OCI-LY7 (cell line): ENCODE measurements around the gene GPD1. TPM values are rescaled to one million over a fixed set of nuclear protein-coding genes. Genes with fewer than 3 reads are reported as not detected.

Source experiments
- BruUV-seq: library from RNA; stranded (reverse); fragments of 400-500 nt; replicated peaks from 2 replicates; lab custom pipeline; 2021; lab: Mats Ljungman, UMichigan
- CTCF ChIA-PET: fragments of 300-600 bp; sonication (Branson Sonifier 250); formaldehyde crosslinking; loops from one replicate; lab custom pipeline; 2022; ENCODE audit warnings: antibody characterized with exemption; ENCODE audit not compliant: unreplicated experiment; lab: Charles Lee
- POLR2A ChIA-PET: fragments of 300-600 bp; sonication (Branson Sonifier 250); formaldehyde crosslinking; loops from one replicate; lab custom pipeline; 2022; ENCODE audit warnings: antibody characterized with exemption; lab: Charles Lee
- DNase-seq: peaks from one replicate; pipeline ENCODE4 v3.0.0-alpha.2; 2015; ENCODE audit warnings: low spot score
- H2AFZ ChIP-seq: fragments of 200-600 bp; sonication (generic), shearing (Covaris generic); 2 replicates; pipeline ENCODE4 v1.6.1; 2014; ENCODE audit warnings: mild to moderate bottlenecking, antibody characterized with exemption, low read length, moderate library complexity
- H3K27ac ChIP-seq: fragments of 200-600 bp; sonication (generic); 2 replicates; pipeline ENCODE4 v1.5.1; 2014; ENCODE audit warnings: mixed run types, low read depth, mild to moderate bottlenecking, moderate library complexity, low read length, inconsistent platforms; ENCODE audit not compliant: poor library complexity, severe bottlenecking
- H3K36me3 ChIP-seq: fragments of 200-600 bp; sonication (generic); 2 replicates; pipeline ENCODE4 v1.6.1; 2014; ENCODE audit warnings: mild to moderate bottlenecking, antibody characterized with exemption, low read length, moderate library complexity, mixed read lengths; ENCODE audit not compliant: insufficient read depth
- H3K4me1 ChIP-seq: fragments of 200-600 bp; sonication (generic); 2 replicates; pipeline ENCODE4 v1.5.1; 2014; ENCODE audit warnings: mild to moderate bottlenecking, low read length; ENCODE audit not compliant: insufficient read depth, poor library complexity, severe bottlenecking
- H3K4me2 ChIP-seq: fragments of 200-600 bp; sonication (generic); 2 replicates; pipeline ENCODE4 v1.6.1; 2014; ENCODE audit warnings: mild to moderate bottlenecking, low read length
- H3K4me3 ChIP-seq: fragments of 200-600 bp; sonication (generic); 2 replicates; pipeline ENCODE4 v1.5.1; 2014; ENCODE audit warnings: mild to moderate bottlenecking, low read depth, low read length; ENCODE audit not compliant: poor library complexity, severe bottlenecking
- H3K79me2 ChIP-seq: fragments of 200-600 bp; sonication (generic); 2 replicates; pipeline ENCODE4 v1.6.1; 2016; ENCODE audit warnings: low read depth, mild to moderate bottlenecking, low read length, moderate library complexity, mixed read lengths; ENCODE audit not compliant: insufficient read depth
- H3K9me2 ChIP-seq: fragments of 200-600 bp; sonication (generic); 2 replicates; pipeline ENCODE4 v1.6.1; 2016; ENCODE audit warnings: mild to moderate bottlenecking, low read length, mixed read lengths; ENCODE audit not compliant: insufficient read depth
- H3K9me3 ChIP-seq: fragments of 200-600 bp; sonication (generic); 2 replicates; pipeline ENCODE4 v1.6.1; 2014; ENCODE audit warnings: mild to moderate bottlenecking, mixed run types, low read length, mixed read lengths
- H4K20me1 ChIP-seq: fragments of 200-600 bp; sonication (generic); 2 replicates; pipeline ENCODE4 v1.6.1; 2014; ENCODE audit warnings: mild to moderate bottlenecking, antibody characterized with exemption, low read length, moderate library complexity, mixed read lengths; ENCODE audit not compliant: insufficient read depth
- EZH2phosphoT487 ChIP-seq: fragments of 200-600 bp; sonication (generic); IDR thresholded peaks from 2 replicates; pipeline ENCODE4 v1.6.1; 2018; ENCODE audit warnings: low read depth, borderline replicate concordance, mild to moderate bottlenecking, mixed run types, antibody characterized with exemption, low read length, moderate library complexity, mixed read lengths
- intact Hi-C: fragments of 100-400 bp; cut with micrococcal nuclease; formaldehyde crosslinking; loops from one replicate; pipeline ENCODE4 v1.10.0; 2022; ENCODE audit not compliant: unreplicated experiment
- total RNA-seq, 2 experiments: library from RNA; depleted of rRNA in 1 of 2; stranded (reverse); fragments of >200 nt in 1 of 2; shearing (Covaris generic) in 1 of 2; gene quantifications; 2 replicates each; pipeline ENCODE4 v1.2.3, GENCODE V29; 2014 to 2022
- TF ChIP-seq, protein P1 (sequence below): fragments of 200-600 bp; sonication (generic); conservative IDR thresholded peaks from 2 replicates; pipeline ENCODE4 v1.5.1; 2014; ENCODE audit warnings: mild to moderate bottlenecking, antibody characterized with exemption, low read length, moderate library complexity, mixed read lengths

Gene GPD1
- total RNA-seq, 2 experiments from 2014 or later: 0.47 to 1.2 TPM

DNA sequence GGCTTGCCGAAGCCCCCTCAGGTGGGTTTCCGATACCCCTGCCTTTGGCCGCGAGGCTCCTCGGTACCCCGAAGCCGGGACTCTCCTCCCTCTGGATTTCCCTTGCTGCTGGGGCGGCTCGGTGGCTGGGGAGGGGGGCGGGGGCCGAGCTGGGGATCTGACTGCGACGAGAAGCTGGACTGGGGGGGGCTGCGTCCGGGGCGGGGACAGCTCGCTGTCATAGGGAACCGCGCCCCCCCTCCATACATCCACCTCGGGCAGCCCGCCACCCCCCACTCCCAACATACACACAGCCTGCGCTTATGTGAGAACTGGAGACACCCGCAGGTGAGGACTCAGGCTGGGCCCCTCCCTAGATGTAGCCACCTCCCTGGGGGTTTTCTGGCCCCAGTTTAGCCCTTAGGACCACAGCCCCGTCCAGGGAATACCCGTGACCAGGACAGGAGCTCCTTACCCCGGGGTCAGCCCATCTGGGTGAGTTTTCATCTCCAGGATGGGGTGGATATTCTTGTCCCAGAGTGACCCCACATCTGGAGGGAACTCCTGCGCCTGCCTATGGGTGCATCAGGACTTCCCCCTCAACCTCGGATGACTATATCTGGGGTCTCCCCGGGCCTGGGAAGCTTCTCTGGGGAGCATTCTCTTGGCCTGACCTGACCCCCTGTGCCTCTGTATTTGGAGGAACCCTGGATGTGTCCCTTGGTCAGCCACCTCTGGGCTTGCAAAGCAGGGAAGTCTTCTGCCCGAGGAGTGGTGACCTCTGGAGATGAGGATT is 45.7 kb upstream of the GPD1 start:
- DNase-seq: no peak
- Histone ChIP-seq H3K79me2 (no peaks in the 10 kb centered on the region), H2AFZ (no peak overlapping the region), H3K4me3 (peak overlapping the region; percentile 67), H3K9me2 (no peaks in the 10 kb centered on the region), H3K27ac (no peak overlapping the region), H4K20me1 (no peaks in the 10 kb centered on the region), H3K9me3 (no peaks in the 10 kb centered on the region), H3K36me3 (no peaks in the 10 kb centered on the region), H3K4me1 (peaks cover 17% of the 10 kb centered on the region), H3K4me2 (peak overlapping the region; percentile 76)
- BruUV-seq: no TSS peak
- intact Hi-C loops: loop anchor here (5.0 to 10.0 kb wide), 2 partner anchors 193 to 281 kb away; no protein-coding TSS in a partner anchor
- TF ChIP-seq EZH2phosphoT487: no peak
- TF ChIP-seq, protein P1, sequence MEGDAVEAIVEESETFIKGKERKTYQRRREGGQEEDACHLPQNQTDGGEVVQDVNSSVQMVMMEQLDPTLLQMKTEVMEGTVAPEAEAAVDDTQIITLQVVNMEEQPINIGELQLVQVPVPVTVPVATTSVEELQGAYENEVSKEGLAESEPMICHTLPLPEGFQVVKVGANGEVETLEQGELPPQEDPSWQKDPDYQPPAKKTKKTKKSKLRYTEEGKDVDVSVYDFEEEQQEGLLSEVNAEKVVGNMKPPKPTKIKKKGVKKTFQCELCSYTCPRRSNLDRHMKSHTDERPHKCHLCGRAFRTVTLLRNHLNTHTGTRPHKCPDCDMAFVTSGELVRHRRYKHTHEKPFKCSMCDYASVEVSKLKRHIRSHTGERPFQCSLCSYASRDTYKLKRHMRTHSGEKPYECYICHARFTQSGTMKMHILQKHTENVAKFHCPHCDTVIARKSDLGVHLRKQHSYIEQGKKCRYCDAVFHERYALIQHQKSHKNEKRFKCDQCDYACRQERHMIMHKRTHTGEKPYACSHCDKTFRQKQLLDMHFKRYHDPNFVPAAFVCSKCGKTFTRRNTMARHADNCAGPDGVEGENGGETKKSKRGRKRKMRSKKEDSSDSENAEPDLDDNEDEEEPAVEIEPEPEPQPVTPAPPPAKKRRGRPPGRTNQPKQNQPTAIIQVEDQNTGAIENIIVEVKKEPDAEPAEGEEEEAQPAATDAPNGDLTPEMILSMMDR: no peak
- POLR2A ChIA-PET: interaction anchor here (0.7 to 1.4 kb wide), 2 partner anchors 13 to 73 kb away, joined by 3 to 4 read pairs; no protein-coding TSS in a partner anchor
- CTCF ChIA-PET: no interaction called here

DNA sequence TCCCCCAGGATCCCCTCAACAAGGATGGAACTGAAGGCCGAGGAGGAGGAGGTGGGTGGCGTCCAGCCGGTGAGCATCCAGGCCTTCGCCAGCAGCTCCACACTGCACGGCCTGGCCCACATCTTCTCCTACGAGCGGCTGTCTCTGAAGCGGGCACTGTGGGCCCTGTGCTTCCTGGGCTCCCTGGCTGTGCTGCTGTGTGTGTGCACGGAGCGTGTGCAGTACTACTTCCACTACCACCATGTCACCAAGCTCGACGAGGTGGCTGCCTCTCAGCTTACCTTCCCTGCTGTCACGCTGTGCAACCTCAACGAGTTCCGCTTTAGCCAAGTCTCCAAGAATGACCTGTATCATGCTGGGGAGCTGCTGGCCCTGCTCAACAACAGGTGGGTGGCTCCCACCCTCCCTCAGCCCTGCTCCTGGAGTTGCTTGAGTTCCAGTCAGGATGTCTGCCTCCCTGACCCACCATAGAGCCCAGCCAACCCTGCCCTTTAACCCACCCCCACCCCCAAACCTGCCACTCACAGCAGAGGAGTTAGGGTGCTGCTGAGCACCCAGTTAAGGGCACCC is 45.0 kb upstream of the GPD1 start:
- no peak for DNase-seq
- Histone ChIP-seq H4K20me1 (no peaks in the 10 kb centered on the region), H3K27ac (no peak overlapping the region), H3K9me2 (no peaks in the 10 kb centered on the region), H3K4me3 (no peak overlapping the region), H2AFZ (no peak overlapping the region), H3K36me3 (no peaks in the 10 kb centered on the region), H3K4me2 (no peak overlapping the region), H3K79me2 (no peaks in the 10 kb centered on the region), H3K4me1 (peaks cover 17% of the 10 kb centered on the region), H3K9me3 (no peaks in the 10 kb centered on the region)
- intact Hi-C loops: loop anchor here (5.0 to 10.0 kb wide), 2 partner anchors 194 to 282 kb away; no protein-coding TSS in a partner anchor
- no TSS peak for BruUV-seq
- TF ChIP-seq, protein P1: no peak
- TF ChIP-seq EZH2phosphoT487: no peak
- POLR2A ChIA-PET: interaction anchor here (0.7 to 1.4 kb wide), 2 partner anchors 12 to 74 kb away, joined by 3 to 4 read pairs; no protein-coding TSS in a partner anchor
- CTCF ChIA-PET: no interaction called here
